K562 (cell line): Measurements from ENCODE around the gene EHD2. TPM values are rescaled to one million over a fixed set of nuclear protein-coding genes. Genes with fewer than 3 reads are reported as not detected.

Experiments used
- COPS2 ChIP-seq: fragments of 450-650 bp; conservative IDR thresholded peaks from 2 replicates; pipeline ENCODE4 v1.6.1; 2016; ENCODE audit warnings: mild to moderate bottlenecking, moderate library complexity
- JUN ChIP-seq, 2 experiments: sonication (generic) in 1 of 2; formaldehyde crosslinking in 1 of 2; IDR thresholded peaks; 2 replicates each; pipeline versions ENCODE4 v1.6.1 to v1.8.0; 2012 to 2022; ENCODE audit warnings: borderline replicate concordance in 2 of 2, mild to moderate bottlenecking in 2 of 2, improper control_type of control experiment in 1 of 2, low read depth in 1 of 2, low read length in 1 of 2, missing genetic modification reagents in 1 of 2
- KDM5B ChIP-seq: fragments of 200-600 bp; sonication (generic); IDR thresholded peaks from 2 replicates; pipeline ENCODE4 v1.6.1; 2012; ENCODE audit warnings: low read depth, mild to moderate bottlenecking, moderate library complexity, low read length, control low read depth, inconsistent platforms; ENCODE audit not compliant: insufficient replicate concordance
- KLF16 ChIP-seq: IDR thresholded peaks from 2 replicates; pipeline ENCODE4 v1.6.1; 2016; ENCODE audit warnings: antibody characterized with exemption
- MYNN ChIP-seq, 2 experiments: sonication (generic); formaldehyde crosslinking in 1 of 2; IDR thresholded peaks; 2 replicates each; pipeline versions ENCODE4 v1.5.0 to v1.6.1; 2016 to 2020; ENCODE audit warnings: antibody characterized with exemption in 1 of 2, missing genetic modification reagents in 1 of 2
- NFATC3 ChIP-seq: fragments of 450-650 bp; IDR thresholded peaks from 2 replicates; pipeline ENCODE4 v1.6.1; 2017; ENCODE audit warnings: mild to moderate bottlenecking
- NFRKB ChIP-seq: fragments of 450-650 bp; IDR thresholded peaks from 2 replicates; pipeline ENCODE4 v1.6.1; 2016; ENCODE audit warnings: low read depth
- NONO ChIP-seq, 2 experiments: fragments of 200-400 bp in 1 of 2; fragments of 450-650 bp in 1 of 2; formaldehyde crosslinking in 1 of 2; IDR thresholded peaks; 2 replicates each; pipeline ENCODE4 v1.6.1; 2017; ENCODE audit warnings: low read depth in 2 of 2, mild to moderate bottlenecking in 2 of 2, moderate library complexity in 2 of 2, low read length in 1 of 2
- PHTF2 ChIP-seq: fragments of 250-450 bp; sonication (Bioruptor Pico); IDR thresholded peaks from 2 replicates; pipeline ENCODE4 v1.5.0; 2021; ENCODE audit warnings: mild to moderate bottlenecking
- POLR3A ChIP-seq: IDR thresholded peaks from 2 replicates; pipeline ENCODE4 v1.6.1; 2011; ENCODE audit warnings: borderline replicate concordance, mild to moderate bottlenecking, moderate library complexity; ENCODE audit not compliant: insufficient read length, insufficient read depth; ENCODE audit errors: extremely low read depth
- PRPF4 ChIP-seq: fragments of 200-400 bp; formaldehyde crosslinking; IDR thresholded peaks from one replicate; pipeline ENCODE4 v1.6.1; 2017; ENCODE audit warnings: low read length, low read depth, mild to moderate bottlenecking; ENCODE audit not compliant: insufficient read depth, poor library complexity, severe bottlenecking
- RBM14 ChIP-seq: fragments of 200-400 bp; formaldehyde crosslinking; IDR thresholded peaks from 2 replicates; pipeline ENCODE4 v1.6.1; 2018; ENCODE audit warnings: low read depth, mild to moderate bottlenecking, low read length, moderate library complexity, borderline replicate concordance; ENCODE audit not compliant: insufficient read depth
- RNF2 ChIP-seq: sonication (generic); IDR thresholded peaks from 2 replicates; pipeline ENCODE4 v1.6.1; 2016
- SETDB1 ChIP-seq: IDR thresholded peaks from one replicate; pipeline ENCODE4 v1.6.1; 2012; ENCODE audit warnings: low read length, control low read depth, inconsistent platforms
- SMC3 ChIP-seq: conservative IDR thresholded peaks from 2 replicates; pipeline ENCODE4 v1.6.1; 2011; ENCODE audit warnings: low read depth, low read length, improper control_type of control experiment; ENCODE audit not compliant: insufficient read depth
- SRSF1 ChIP-seq: fragments of 200-400 bp; formaldehyde crosslinking; IDR thresholded peaks from 2 replicates; pipeline ENCODE4 v1.6.1; 2017; ENCODE audit warnings: mild to moderate bottlenecking, low read depth, low read length, moderate library complexity
- TAF9B ChIP-seq: fragments of 450-650 bp; IDR thresholded peaks from 2 replicates; pipeline ENCODE4 v1.6.1; 2018; ENCODE audit warnings: mild to moderate bottlenecking; ENCODE audit not compliant: partially characterized antibody
- ZNF175 ChIP-seq: fragments of 200-800 bp; sonication (Bioruptor generic); IDR thresholded peaks from 2 replicates; pipeline ENCODE4 v1.6.1; 2016; ENCODE audit warnings: low read depth, mild to moderate bottlenecking, missing genetic modification characterization, missing compliant biosample characterization
- ZNF695 ChIP-seq: fragments of 450-650 bp; formaldehyde crosslinking; IDR thresholded peaks from 2 replicates; pipeline ENCODE4 v1.4.0; 2020; ENCODE audit warnings: mild to moderate bottlenecking, moderate library complexity
- polyA plus RNA-seq, 8 experiments: library from polyadenylated mRNA; depleted of rRNA in 4 of 8; stranded (reverse) in 5 of 8; unstranded in 3 of 8; fragments of >200 nt; fragmentation: Nextera tagmentation in 2 of 8; fragmentation: Illumina TruSeq in 1 of 8; extraction: Ambion mirVana in 2 of 8; extraction: Trizol in 1 of 8; gene quantifications; 2 replicates each; pipeline versions ENCODE4 v1.2.1 to v1.2.3, GENCODE V29; 2011 to 2014; ENCODE audit warnings: inconsistent platforms in 1 of 8, missing spikeins in 1 of 8
- total RNA-seq, 7 experiments: library from RNA; depleted of rRNA in 6 of 7; stranded (reverse); fragments of >200 nt in 6 of 7; fragmentation: Illumina TruSeq in 2 of 7; extraction: Trizol in 2 of 7; gene quantifications; 2 replicates each; pipeline versions ENCODE4 v1.2.1 to v1.2.3, GENCODE V29; 2011 to 2021; ENCODE audit warnings: low replicate concordance in 1 of 7
- TF ChIP-seq, protein P1 (sequence below): fragments of 200-800 bp; sonication (Bioruptor generic); IDR thresholded peaks from 2 replicates; pipeline ENCODE4 v1.6.1; 2017; ENCODE audit warnings: missing genetic modification characterization, missing compliant biosample characterization
- TF ChIP-seq, protein P2 (sequence below): fragments of 450-650 bp; conservative IDR thresholded peaks from 2 replicates; pipeline ENCODE4 v1.6.1; 2016; ENCODE audit warnings: missing genetic modification characterization, low read depth, mild to moderate bottlenecking, missing compliant biosample characterization, moderate library complexity
- TF ChIP-seq, protein P3 (sequence below): fragments of 450-650 bp; IDR thresholded peaks from 2 replicates; pipeline ENCODE4 v1.6.1; 2017; ENCODE audit warnings: mild to moderate bottlenecking, moderate library complexity
- TF ChIP-seq, protein P4 (sequence below): IDR thresholded peaks from 2 replicates; pipeline ENCODE4 v1.6.1; 2016; ENCODE audit warnings: missing genetic modification characterization, missing compliant biosample characterization

The EHD2 gene
- total and polyA plus RNA-seq, 9 of the 15 experiments (the other 6 are each of a cell fraction or from before 2014, with no cell fraction given) = 1.7 to 32.2 (median 3.0) TPM

DNA sequence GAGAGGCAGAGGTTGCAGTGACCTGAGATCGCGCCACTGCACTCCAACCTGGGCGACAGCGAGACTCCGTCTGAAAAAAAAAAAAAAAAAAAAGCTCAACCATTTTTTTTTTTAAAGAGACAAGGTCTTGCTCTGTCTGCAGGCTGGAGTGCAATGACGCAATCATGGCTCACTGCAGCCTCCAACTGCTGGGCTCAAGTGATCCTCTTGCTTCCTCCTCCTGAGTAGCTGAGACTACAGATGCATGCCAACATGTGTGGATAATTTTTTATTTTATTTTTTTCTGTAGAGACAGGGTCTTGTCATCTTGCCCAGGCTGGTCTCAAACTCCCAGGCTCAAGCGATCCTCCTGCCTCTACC lies 10.3 kb downstream of the EHD2 start (continued):
- TF ChIP-seq, protein P1, sequence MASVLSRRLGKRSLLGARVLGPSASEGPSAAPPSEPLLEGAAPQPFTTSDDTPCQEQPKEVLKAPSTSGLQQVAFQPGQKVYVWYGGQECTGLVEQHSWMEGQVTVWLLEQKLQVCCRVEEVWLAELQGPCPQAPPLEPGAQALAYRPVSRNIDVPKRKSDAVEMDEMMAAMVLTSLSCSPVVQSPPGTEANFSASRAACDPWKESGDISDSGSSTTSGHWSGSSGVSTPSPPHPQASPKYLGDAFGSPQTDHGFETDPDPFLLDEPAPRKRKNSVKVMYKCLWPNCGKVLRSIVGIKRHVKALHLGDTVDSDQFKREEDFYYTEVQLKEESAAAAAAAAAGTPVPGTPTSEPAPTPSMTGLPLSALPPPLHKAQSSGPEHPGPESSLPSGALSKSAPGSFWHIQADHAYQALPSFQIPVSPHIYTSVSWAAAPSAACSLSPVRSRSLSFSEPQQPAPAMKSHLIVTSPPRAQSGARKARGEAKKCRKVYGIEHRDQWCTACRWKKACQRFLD (CRISPR knock-in tag) = 0 out of 2 replicates have a peak, but pooled peaks have one; percentile 34
- TF ChIP-seq JUN (IDR thresholded peaks at IDR 0.05; ENCODE audit: borderline replicate concordance, low read depth, low read length) (peak; percentile 54), JUN (CRISPR knock-in tag; IDR thresholded peaks at IDR 0.05; ENCODE audit: borderline replicate concordance) (no peak), RNF2 (no peak), PHTF2 (no peak), TAF9B (no peak), COPS2 (no peak), NFRKB (no peak), KDM5B (no peak), ZNF695 (no peak), NONO (IDR thresholded peaks at IDR 0.05; ENCODE audit: low read depth in 2 of 2, low read length in 1 of 2) (no peak), RBM14 (no peak), PRPF4 (no peak), SETDB1 (no peak), NFATC3 (no peak), ZNF175 (CRISPR knock-in tag) (0 out of 2 replicates have a peak, but pooled peaks have one; percentile 38), KLF16 (no peak), SMC3 (no peak), SRSF1 (no peak), MYNN (IDR thresholded peaks at IDR 0.05) (no peak), MYNN (CRISPR knock-in tag; IDR thresholded peaks at IDR 0.05) (no peak), POLR3A (no peak)
- TF ChIP-seq, protein P2, sequence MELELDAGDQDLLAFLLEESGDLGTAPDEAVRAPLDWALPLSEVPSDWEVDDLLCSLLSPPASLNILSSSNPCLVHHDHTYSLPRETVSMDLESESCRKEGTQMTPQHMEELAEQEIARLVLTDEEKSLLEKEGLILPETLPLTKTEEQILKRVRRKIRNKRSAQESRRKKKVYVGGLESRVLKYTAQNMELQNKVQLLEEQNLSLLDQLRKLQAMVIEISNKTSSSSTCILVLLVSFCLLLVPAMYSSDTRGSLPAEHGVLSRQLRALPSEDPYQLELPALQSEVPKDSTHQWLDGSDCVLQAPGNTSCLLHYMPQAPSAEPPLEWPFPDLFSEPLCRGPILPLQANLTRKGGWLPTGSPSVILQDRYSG = no peak
- TF ChIP-seq, protein P3, sequence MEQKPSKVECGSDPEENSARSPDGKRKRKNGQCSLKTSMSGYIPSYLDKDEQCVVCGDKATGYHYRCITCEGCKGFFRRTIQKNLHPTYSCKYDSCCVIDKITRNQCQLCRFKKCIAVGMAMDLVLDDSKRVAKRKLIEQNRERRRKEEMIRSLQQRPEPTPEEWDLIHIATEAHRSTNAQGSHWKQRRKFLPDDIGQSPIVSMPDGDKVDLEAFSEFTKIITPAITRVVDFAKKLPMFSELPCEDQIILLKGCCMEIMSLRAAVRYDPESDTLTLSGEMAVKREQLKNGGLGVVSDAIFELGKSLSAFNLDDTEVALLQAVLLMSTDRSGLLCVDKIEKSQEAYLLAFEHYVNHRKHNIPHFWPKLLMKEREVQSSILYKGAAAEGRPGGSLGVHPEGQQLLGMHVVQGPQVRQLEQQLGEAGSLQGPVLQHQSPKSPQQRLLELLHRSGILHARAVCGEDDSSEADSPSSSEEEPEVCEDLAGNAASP = no peak
- TF ChIP-seq, protein P4, sequence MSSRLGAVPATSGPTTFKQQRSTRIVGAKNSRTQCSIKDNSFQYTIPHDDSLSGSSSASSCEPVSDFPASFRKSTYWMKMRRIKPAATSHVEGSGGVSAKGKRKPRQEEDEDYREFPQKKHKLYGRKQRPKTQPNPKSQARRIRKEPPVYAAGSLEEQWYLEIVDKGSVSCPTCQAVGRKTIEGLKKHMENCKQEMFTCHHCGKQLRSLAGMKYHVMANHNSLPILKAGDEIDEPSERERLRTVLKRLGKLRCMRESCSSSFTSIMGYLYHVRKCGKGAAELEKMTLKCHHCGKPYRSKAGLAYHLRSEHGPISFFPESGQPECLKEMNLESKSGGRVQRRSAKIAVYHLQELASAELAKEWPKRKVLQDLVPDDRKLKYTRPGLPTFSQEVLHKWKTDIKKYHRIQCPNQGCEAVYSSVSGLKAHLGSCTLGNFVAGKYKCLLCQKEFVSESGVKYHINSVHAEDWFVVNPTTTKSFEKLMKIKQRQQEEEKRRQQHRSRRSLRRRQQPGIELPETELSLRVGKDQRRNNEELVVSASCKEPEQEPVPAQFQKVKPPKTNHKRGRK (tag) = no peak
